ENCODE data around the gene PRODH2.

DNA sequence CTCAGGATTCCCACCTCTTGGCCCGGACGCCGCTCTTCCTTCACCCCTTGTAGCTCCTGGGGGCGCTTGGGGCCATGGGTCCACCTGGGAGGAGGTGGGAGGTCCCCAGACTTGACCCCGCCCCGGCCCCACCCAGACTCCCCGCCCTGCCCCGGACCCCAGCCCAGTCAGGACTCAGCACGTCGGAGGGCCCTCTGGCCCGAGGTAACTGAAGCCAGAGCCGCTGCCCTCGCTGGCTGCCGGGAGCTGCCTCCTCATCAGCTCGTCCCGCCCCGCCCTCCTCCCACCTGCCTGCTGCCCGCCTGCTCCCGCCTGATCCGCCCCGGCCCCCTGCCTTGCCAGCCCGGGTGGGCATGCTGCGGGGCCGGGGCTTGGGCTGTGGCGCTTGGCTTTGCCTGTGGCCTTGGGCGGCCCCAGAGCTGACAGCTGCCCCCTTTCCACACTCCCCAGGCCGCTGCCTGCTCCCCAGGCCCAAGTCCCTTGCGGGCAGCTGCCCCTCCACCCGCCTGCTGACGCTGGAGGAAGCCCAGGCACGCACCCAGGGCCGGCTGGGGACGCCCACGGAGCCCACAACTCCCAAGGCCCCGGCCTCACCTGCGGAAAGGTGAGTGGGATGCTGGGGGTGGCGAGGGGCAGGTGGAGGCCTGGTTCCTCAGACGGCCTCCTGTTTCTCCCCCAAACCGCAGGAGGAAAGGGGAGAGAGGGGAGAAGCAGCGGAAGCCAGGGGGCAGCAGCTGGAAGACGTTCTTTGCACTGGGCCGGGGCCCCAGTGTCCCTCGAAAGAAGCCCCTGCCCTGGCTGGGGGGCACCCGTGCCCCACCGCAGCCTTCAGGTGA, 27.9 kb downstream of the PRODH2 start:
- TF ChIP-seq CTCF (conservative IDR thresholded peaks at IDR 0.05; ENCODE audit: low read length) (no peak), EZH2phosphoT487 (IDR thresholded peaks at IDR 0.05; ENCODE audit: borderline replicate concordance) (no peak)

Data from Loucy (cell line).